Mesenchymal stem cell (in vitro differentiated cells and primary cell): Measurements from ENCODE around the gene BCAS1.
A peak's percentile ranks its signal among the peaks of the same experiment; 100 is the strongest.

Experiments used
- DNase-seq: peaks from one replicate; pipeline ENCODE4 v3.0.0-alpha.2; 2013
- H2AFZ ChIP-seq: one replicate; pipeline ENCODE4 v1.6.1; 2013; ENCODE audit warnings: low read depth, mild to moderate bottlenecking, control low read depth, inconsistent platforms, low read length, moderate library complexity
- H2AK5ac ChIP-seq: 2 replicates; pipeline ENCODE4 v1.6.1; 2013; ENCODE audit warnings: low read length, moderate library complexity, mild to moderate bottlenecking, inconsistent platforms; ENCODE audit not compliant: severe bottlenecking
- H2BK120ac ChIP-seq: one replicate; pipeline ENCODE4 v1.6.1; 2013; ENCODE audit warnings: low read depth, mild to moderate bottlenecking, inconsistent platforms, low read length, moderate library complexity
- H2BK12ac ChIP-seq, 2 experiments: one replicate each; pipeline ENCODE4 v1.6.1; 2013; ENCODE audit warnings: inconsistent platforms in 2 of 2, low read length in 2 of 2, mild to moderate bottlenecking in 2 of 2, moderate library complexity in 2 of 2, control low read depth in 1 of 2
- H2BK15ac ChIP-seq: one replicate; pipeline ENCODE4 v1.6.1; 2013; ENCODE audit warnings: mild to moderate bottlenecking, low read depth, inconsistent platforms; ENCODE audit not compliant: poor library complexity, severe bottlenecking
- H2BK5ac ChIP-seq: 2 replicates; pipeline ENCODE4 v1.6.1; 2013; ENCODE audit warnings: low read depth, mild to moderate bottlenecking, low read length, control low read depth, inconsistent platforms; ENCODE audit not compliant: poor library complexity, severe bottlenecking
- H3K14ac ChIP-seq, 2 experiments: one replicate each; pipeline ENCODE4 v1.6.1; 2013; ENCODE audit warnings: inconsistent platforms in 2 of 2, low read length in 2 of 2, control low read depth in 1 of 2, mild to moderate bottlenecking in 1 of 2, moderate library complexity in 1 of 2
- H3K18ac ChIP-seq, 2 experiments: one replicate each; pipeline ENCODE4 v1.6.1; 2013; ENCODE audit warnings: inconsistent platforms in 2 of 2, low read length in 2 of 2, control low read depth in 1 of 2, low read depth in 1 of 2, mild to moderate bottlenecking in 1 of 2
- H3K23ac ChIP-seq, 2 experiments: one replicate each; pipeline ENCODE4 v1.6.1; 2013; ENCODE audit warnings: inconsistent platforms in 2 of 2, low read length in 2 of 2, mild to moderate bottlenecking in 2 of 2, moderate library complexity in 2 of 2, control low read depth in 1 of 2
- H3K27ac ChIP-seq: 2 replicates; pipeline ENCODE4 v1.5.1; 2013; ENCODE audit warnings: mild to moderate bottlenecking, moderate library complexity, low read length, control low read depth, inconsistent platforms; ENCODE audit not compliant: poor library complexity, severe bottlenecking
- H3K27me3 ChIP-seq, 2 experiments: 2 replicates each; pipeline versions ENCODE4 v1.6.1 to v1.7.0; 2013; ENCODE audit warnings: low read length in 2 of 2, mild to moderate bottlenecking in 2 of 2, moderate library complexity in 2 of 2, control low read depth in 1 of 2, inconsistent platforms in 1 of 2; ENCODE audit not compliant: control insufficient read depth in 1 of 2, insufficient read depth in 1 of 2
- H3K36me3 ChIP-seq, 2 experiments: 2 replicates each; pipeline versions ENCODE4 v1.6.1 to v1.7.0; 2013; ENCODE audit warnings: low read length in 2 of 2, control low read depth in 1 of 2, inconsistent platforms in 1 of 2, low read depth in 1 of 2, mild to moderate bottlenecking in 1 of 2; ENCODE audit not compliant: insufficient read depth in 2 of 2, control insufficient read depth in 1 of 2
- H3K4ac ChIP-seq, 2 experiments: one replicate each; pipeline ENCODE4 v1.6.1; 2013; ENCODE audit warnings: inconsistent platforms in 2 of 2, low read length in 2 of 2, mild to moderate bottlenecking in 2 of 2, moderate library complexity in 2 of 2, control low read depth in 1 of 2, low read depth in 1 of 2
- H3K4me1 ChIP-seq: 2 replicates; pipeline ENCODE4 v1.6.1; 2013; ENCODE audit warnings: low read depth, low read length, control low read depth; ENCODE audit not compliant: control insufficient read depth, insufficient read depth
- H3K4me2 ChIP-seq: 2 replicates; pipeline ENCODE4 v1.6.1; 2013; ENCODE audit warnings: low read length, mild to moderate bottlenecking, inconsistent platforms; ENCODE audit not compliant: poor library complexity, severe bottlenecking
- H3K4me3 ChIP-seq, 2 experiments: 2 replicates each; pipeline versions ENCODE4 v1.5.1 to v1.7.0; 2013; ENCODE audit warnings: low read length in 2 of 2, mild to moderate bottlenecking in 2 of 2, control low read depth in 1 of 2, low read depth in 1 of 2; ENCODE audit not compliant: insufficient read depth in 1 of 2
- H3K79me1 ChIP-seq: replicated peaks from 2 replicates; pipeline ENCODE4 v1.6.1; 2013; ENCODE audit warnings: mild to moderate bottlenecking, control low read depth, low read length, inconsistent platforms; ENCODE audit not compliant: poor library complexity, severe bottlenecking
- H3K9ac ChIP-seq: 2 replicates; pipeline ENCODE4 v1.7.0; 2013; ENCODE audit warnings: mild to moderate bottlenecking, low read length, moderate library complexity
- H3K9me3 ChIP-seq: 2 replicates; pipeline ENCODE4 v1.7.0; 2013; ENCODE audit warnings: mild to moderate bottlenecking, low read length; ENCODE audit not compliant: control insufficient read depth
- H4K8ac ChIP-seq: one replicate; pipeline ENCODE4 v1.6.1; 2013; ENCODE audit warnings: inconsistent platforms, mild to moderate bottlenecking, low read length, moderate library complexity
- H4K91ac ChIP-seq: one replicate; pipeline ENCODE4 v1.6.1; 2013; ENCODE audit warnings: mild to moderate bottlenecking, low read length, inconsistent platforms
- WGBS: methylation state at CpG from one replicate; pipeline ENCODE4 v1.1.7; 2013; ENCODE audit warnings: mixed read lengths; 5-methylcytosine and 5-hydroxymethylcytosine counted together

BCAS1 gene

DNA sequence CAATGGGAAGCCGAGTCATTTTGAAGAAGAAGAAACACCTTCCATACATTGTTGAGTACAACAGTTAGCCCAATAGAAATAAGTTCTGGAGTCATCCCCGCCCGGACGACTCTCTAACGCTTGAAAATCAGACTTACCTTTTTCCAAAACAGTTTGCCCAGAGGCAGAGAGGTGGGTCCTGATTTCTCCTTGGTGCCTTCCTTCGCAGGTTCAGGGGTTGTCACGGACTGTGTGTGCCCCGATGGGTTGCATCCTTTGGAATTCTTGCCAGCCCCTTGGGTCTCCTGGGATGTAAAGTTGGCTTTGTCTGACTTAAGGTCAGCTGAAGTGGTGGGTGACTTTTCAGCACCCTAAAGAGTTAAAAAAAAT lies 85.3 kb downstream of the BCAS1 start:
- no peaks in the 10 kb centered on the region for H3K4me1 ChIP-seq
- no peak overlapping the region for H2AK5ac ChIP-seq
- no peak overlapping the region for H3K27ac ChIP-seq
- H4K8ac ChIP-seq, result no peak overlapping the region
- DNase-seq, result no peak
- H4K91ac ChIP-seq, result no peak overlapping the region
- no peak overlapping the region for H3K4ac ChIP-seq
- H2BK12ac ChIP-seq, result no peak overlapping the region
- H3K14ac ChIP-seq, result no peak overlapping the region
- H3K23ac ChIP-seq, result no peak overlapping the region
- peak overlapping the region; percentile 88 for H3K9ac ChIP-seq
- no peak overlapping the region for H3K4me3 ChIP-seq
- peaks cover 21% of the 10 kb centered on the region for H3K9me3 ChIP-seq
- no peak overlapping the region for H2BK5ac ChIP-seq
- no peaks in the 10 kb centered on the region for H3K36me3 ChIP-seq
- no peaks in the 10 kb centered on the region for H3K79me1 ChIP-seq
- H2AFZ ChIP-seq, result no peak overlapping the region
- H2BK15ac ChIP-seq, result no peak overlapping the region
- no peak overlapping the region for H2BK120ac ChIP-seq
- H3K27me3 ChIP-seq, result no peaks in the 10 kb centered on the region
- H3K4me2 ChIP-seq, result no peak overlapping the region
- no peak overlapping the region for H3K18ac ChIP-seq
- 89% methylated on average over 8 of the region's 8 CpGs for WGBS

DNA sequence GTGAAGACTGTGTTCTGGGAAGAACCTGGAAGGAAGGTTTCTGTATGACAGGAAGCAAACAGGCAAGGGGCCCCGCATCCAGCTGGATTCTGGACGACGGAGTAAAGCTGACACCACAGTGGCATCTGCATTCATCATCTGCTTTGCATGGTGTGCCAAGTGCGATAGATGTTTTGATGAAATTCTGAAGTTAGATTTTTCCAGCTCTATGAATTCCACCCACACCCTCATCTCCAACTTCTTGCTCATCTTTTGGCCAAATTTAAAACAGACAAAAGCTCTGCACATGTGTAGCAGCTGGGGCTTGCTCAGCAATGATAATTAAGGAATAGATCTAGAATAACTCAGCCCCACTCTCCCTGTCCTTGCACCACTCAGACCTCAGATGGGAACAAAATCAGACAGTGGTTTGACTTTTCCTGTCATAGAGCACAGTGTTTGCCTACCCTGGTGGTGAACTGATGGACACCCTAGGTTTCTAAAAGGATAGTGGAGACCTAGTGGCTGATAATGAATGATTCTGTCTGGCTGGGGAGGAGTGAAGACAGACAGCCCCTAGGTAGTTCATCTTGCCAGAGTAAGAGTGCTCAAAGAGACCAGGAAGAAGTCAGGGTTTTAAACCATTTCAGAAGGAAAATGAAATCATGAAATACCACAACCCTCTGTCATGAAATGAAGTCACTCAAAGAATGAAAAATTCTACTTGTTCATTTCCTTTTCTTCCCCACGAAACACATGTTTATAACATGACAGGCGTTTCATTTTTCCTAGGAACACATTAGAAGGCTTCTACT lies 85.8 kb downstream of the BCAS1 start:
- Histone ChIP-seq H2AK5ac (no peak overlapping the region), H3K79me1 (no peaks in the 10 kb centered on the region), H2BK120ac (no peak overlapping the region), H3K36me3 (no peaks in the 10 kb centered on the region), H2AFZ (no peak overlapping the region), H3K9me3 (peaks cover 25% of the 10 kb centered on the region), H3K4me3 (peak overlapping the region in 1 of 2 experiments; percentile 42), H3K9ac (peak overlapping the region; percentile 88), H3K27me3 (no peaks in the 10 kb centered on the region), H3K18ac (no peak overlapping the region), H2BK5ac (no peak overlapping the region), H3K4ac (no peak overlapping the region), H2BK12ac (no peak overlapping the region), H3K27ac (no peak overlapping the region), H2BK15ac (no peak overlapping the region), H3K14ac (no peak overlapping the region), H3K4me1 (no peaks in the 10 kb centered on the region), H4K8ac (no peak overlapping the region), H3K4me2 (no peak overlapping the region), H3K23ac (no peak overlapping the region), H4K91ac (no peak overlapping the region)
- WGBS, result 58% methylated on average over 5 of the region's 6 CpGs
- DNase-seq, result no peak

DNA sequence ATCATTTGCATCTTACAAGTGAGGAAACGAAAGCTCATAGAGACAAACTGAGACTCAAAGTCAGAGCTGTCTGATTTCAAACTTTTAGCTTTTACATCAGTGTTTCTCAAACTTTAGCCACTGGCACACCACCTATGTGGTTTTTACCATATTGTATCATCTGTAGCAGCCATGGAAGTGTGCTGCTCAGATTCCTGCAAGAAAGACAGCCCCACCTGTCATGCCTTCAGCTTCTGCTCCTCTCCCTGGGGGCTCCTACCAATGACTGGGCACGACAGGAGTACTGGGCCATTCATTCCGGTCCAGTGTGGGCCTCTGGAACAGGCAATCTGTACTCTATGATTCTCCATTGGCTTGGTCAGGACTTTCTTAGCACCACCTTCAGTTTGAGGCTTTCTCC lies 87.0 kb downstream of the BCAS1 start:
- H2BK5ac ChIP-seq, result no peak overlapping the region
- H3K9me3 ChIP-seq, result peaks cover 30% of the 10 kb centered on the region
- H3K79me1 ChIP-seq, result no peaks in the 10 kb centered on the region
- no peak overlapping the region for H3K18ac ChIP-seq
- H3K4me1 ChIP-seq, result no peaks in the 10 kb centered on the region
- H2AK5ac ChIP-seq, result no peak overlapping the region
- H4K91ac ChIP-seq, result no peak overlapping the region
- peak overlapping the region; percentile 88 for H3K9ac ChIP-seq
- no peak overlapping the region for H2BK12ac ChIP-seq
- H3K14ac ChIP-seq, result no peak overlapping the region
- H3K4me2 ChIP-seq, result no peak overlapping the region
- no peak overlapping the region for H2BK120ac ChIP-seq
- DNase-seq, result no peak
- H3K36me3 ChIP-seq, result no peaks in the 10 kb centered on the region
- no peak overlapping the region for H2AFZ ChIP-seq
- no peaks in the 10 kb centered on the region for H3K27me3 ChIP-seq
- 78% methylated on average over 3 of the region's 3 CpGs for WGBS
- H4K8ac ChIP-seq, result no peak overlapping the region
- H3K4me3 ChIP-seq, result no peak overlapping the region
- H3K4ac ChIP-seq, result no peak overlapping the region
- no peak overlapping the region for H2BK15ac ChIP-seq
- H3K27ac ChIP-seq, result no peak overlapping the region
- no peak overlapping the region for H3K23ac ChIP-seq

DNA sequence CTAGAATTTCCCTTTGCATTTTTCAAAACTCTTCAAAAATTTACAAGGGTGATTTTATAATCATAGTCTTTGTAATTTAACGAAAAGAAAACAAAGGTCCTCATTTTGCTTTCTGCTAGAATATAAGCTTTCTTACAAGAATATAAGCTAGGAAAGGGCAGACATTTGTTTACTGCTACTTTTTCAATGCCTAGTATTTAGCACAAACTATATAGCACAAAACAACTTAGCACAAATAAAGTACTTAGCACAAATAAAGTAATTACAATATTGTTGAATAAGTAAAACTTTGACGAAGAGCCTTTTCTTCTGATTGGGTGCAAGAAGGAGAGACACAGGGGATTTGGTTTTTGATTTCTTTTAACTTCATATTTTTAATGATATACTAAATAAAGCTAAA lies 87.8 kb downstream of the BCAS1 start:
- Histone ChIP-seq H4K91ac (no peak overlapping the region), H3K27me3 (no peaks in the 10 kb centered on the region), H3K79me1 (no peaks in the 10 kb centered on the region), H2BK5ac (no peak overlapping the region), H3K4me1 (no peaks in the 10 kb centered on the region), H2BK15ac (no peak overlapping the region), H2BK120ac (no peak overlapping the region), H3K9ac (no peak overlapping the region), H4K8ac (no peak overlapping the region), H3K4me2 (no peak overlapping the region), H3K36me3 (no peaks in the 10 kb centered on the region), H2AK5ac (no peak overlapping the region), H3K27ac (no peak overlapping the region), H3K9me3 (peaks cover 31% of the 10 kb centered on the region), H2BK12ac (no peak overlapping the region), H3K4me3 (no peak overlapping the region), H3K18ac (no peak overlapping the region), H3K23ac (no peak overlapping the region), H3K4ac (no peak overlapping the region), H3K14ac (no peak overlapping the region), H2AFZ (no peak overlapping the region)
- no CpG with 5 or more reads among the region's 2 CpGs for WGBS
- no peak for DNase-seq
